Measurements from ENCODE around the gene BRINP2. TPM values are rescaled to one million over a fixed set of nuclear protein-coding genes. Genes with fewer than 3 reads are reported as not detected.

Gene BRINP2
- polyA plus RNA-seq, 3 donors, result not detected

DNA sequence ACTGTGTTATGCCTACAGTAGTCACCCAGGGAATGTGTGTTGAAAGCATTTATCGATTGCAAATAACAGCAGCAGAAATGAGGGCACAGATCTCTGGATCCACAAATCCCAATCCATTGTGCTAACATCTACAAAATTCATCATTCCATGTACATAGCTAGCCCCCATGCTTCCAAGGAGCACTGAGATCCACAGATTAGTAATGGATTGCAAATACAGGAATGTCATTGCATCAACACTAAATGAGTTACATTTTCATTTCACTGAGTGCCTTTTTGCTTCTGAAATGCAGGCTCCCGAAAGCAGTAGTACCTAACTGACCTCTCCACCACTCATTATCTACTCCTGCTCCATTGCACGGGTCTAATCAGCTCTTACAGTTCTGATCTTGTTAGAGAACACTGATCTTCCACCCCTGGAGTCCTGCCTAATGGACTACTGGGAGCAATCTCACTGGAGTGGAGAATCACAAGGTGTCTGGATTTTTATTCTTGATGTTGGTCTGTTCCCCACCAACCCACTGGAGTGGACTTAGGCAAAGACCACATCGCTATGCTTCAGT lies 36.7 kb upstream of the BRINP2 start:
- no peak overlapping the region for H3K4me3 ChIP-seq (replicated peaks in 1 of 3; ENCODE audit: low read depth in 2 of 3, low read length in 3 of 3)
- WGBS (ENCODE audit: insufficient coverage), result no CpG with 5 or more reads among the region's 4 CpGs
- H4K20me1 ChIP-seq (ENCODE audit: insufficient read depth, low read length), result no peaks in the 10 kb centered on the region
- H3K4me2 ChIP-seq (replicated peaks; ENCODE audit: extremely low read depth, low read length, poor library complexity, severe bottlenecking), result no peak overlapping the region
- H3K36me3 ChIP-seq (replicated peaks in 1 of 2; ENCODE audit: control insufficient read depth in 1 of 2, insufficient read depth in 2 of 2, low read length in 2 of 2), result no peaks in the 10 kb centered on the region
- Mint-ChIP-seq H3K9me3 (peaks cover 0 to 6% (median 0%) of the 10 kb centered on the region in 7 donors), H3K4me3 (no peak overlapping the region), H3K36me3 (no peaks in the 10 kb centered on the region), H3K27me3 (ENCODE audit: low read depth in 3 of 3) (no peaks in the 10 kb centered on the region), H3K27ac (no peak overlapping the region), H3K4me1 (no peaks in the 10 kb centered on the region)
- H3K9ac ChIP-seq (ENCODE audit: insufficient read depth, low read length, poor library complexity, severe bottlenecking), result no peak overlapping the region
- intact Hi-C loops (cut with micrococcal nuclease), result no loop called here
- no peaks in the 10 kb centered on the region for H3K9me3 ChIP-seq (replicated peaks in 1 of 2; ENCODE audit: control insufficient read depth in 1 of 2, insufficient read depth in 1 of 2, low read length in 2 of 2)
- no peaks in the 10 kb centered on the region for H3K4me1 ChIP-seq (ENCODE audit: control insufficient read depth in 1 of 2, insufficient read depth in 2 of 2, low read length in 2 of 2)
- H3K27ac ChIP-seq (ENCODE audit: low read depth in 1 of 2, low read length in 2 of 2), result no peak overlapping the region
- H2AFZ ChIP-seq (ENCODE audit: insufficient read depth, low read depth, low read length, poor library complexity, severe bottlenecking), result no peak overlapping the region
- no peak for DNase-seq
- H3K27me3 ChIP-seq (ENCODE audit: control insufficient read depth in 2 of 2, insufficient read depth in 2 of 2, low read length in 2 of 2), result no peaks in the 10 kb centered on the region
- TF ChIP-seq, protein P1, sequence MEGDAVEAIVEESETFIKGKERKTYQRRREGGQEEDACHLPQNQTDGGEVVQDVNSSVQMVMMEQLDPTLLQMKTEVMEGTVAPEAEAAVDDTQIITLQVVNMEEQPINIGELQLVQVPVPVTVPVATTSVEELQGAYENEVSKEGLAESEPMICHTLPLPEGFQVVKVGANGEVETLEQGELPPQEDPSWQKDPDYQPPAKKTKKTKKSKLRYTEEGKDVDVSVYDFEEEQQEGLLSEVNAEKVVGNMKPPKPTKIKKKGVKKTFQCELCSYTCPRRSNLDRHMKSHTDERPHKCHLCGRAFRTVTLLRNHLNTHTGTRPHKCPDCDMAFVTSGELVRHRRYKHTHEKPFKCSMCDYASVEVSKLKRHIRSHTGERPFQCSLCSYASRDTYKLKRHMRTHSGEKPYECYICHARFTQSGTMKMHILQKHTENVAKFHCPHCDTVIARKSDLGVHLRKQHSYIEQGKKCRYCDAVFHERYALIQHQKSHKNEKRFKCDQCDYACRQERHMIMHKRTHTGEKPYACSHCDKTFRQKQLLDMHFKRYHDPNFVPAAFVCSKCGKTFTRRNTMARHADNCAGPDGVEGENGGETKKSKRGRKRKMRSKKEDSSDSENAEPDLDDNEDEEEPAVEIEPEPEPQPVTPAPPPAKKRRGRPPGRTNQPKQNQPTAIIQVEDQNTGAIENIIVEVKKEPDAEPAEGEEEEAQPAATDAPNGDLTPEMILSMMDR (IDR thresholded peaks at IDR 0.05), result no peak
- H3K79me2 ChIP-seq (ENCODE audit: insufficient read depth, low read length), result no peaks in the 10 kb centered on the region

DNA sequence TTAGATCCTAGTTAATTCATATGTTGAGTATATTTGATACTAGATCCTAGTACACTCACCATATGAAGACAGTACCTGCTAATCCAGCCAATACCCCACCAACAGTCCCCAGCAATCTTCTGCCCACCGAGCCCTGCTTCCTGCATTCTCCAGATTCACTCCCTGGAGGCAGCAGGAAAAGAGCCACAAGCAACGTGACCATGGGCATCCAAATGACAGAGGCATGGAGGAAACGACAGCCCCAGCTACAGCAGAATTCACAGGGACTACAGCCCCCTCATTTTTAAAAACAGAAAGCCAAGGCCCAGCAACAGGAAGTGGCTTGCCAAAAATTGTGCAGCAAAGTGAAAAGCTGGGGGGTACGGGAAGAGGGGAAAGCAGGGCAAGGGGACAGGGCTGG lies 35.5 kb upstream of the BRINP2 start:
- 25% methylated on average over 2 of the region's 4 CpGs for WGBS (ENCODE audit: insufficient coverage)
- Histone ChIP-seq H3K4me2 (replicated peaks; ENCODE audit: extremely low read depth, low read length, poor library complexity, severe bottlenecking) (no peak overlapping the region), H2AFZ (ENCODE audit: insufficient read depth, low read depth, low read length, poor library complexity, severe bottlenecking) (no peak overlapping the region), H3K9ac (ENCODE audit: insufficient read depth, low read length, poor library complexity, severe bottlenecking) (no peak overlapping the region), H3K79me2 (ENCODE audit: insufficient read depth, low read length) (no peaks in the 10 kb centered on the region), H3K4me3 (replicated peaks in 1 of 3; ENCODE audit: low read depth in 2 of 3, low read length in 3 of 3) (no peak overlapping the region), H3K27me3 (ENCODE audit: control insufficient read depth in 2 of 2, insufficient read depth in 2 of 2, low read length in 2 of 2) (no peaks in the 10 kb centered on the region), H4K20me1 (ENCODE audit: insufficient read depth, low read length) (no peaks in the 10 kb centered on the region), H3K27ac (ENCODE audit: low read depth in 1 of 2, low read length in 2 of 2) (no peak overlapping the region), H3K9me3 (replicated peaks in 1 of 2; ENCODE audit: control insufficient read depth in 1 of 2, insufficient read depth in 1 of 2, low read length in 2 of 2) (no peaks in the 10 kb centered on the region), H3K36me3 (replicated peaks in 1 of 2; ENCODE audit: control insufficient read depth in 1 of 2, insufficient read depth in 2 of 2, low read length in 2 of 2) (no peaks in the 10 kb centered on the region), H3K4me1 (ENCODE audit: control insufficient read depth in 1 of 2, insufficient read depth in 2 of 2, low read length in 2 of 2) (no peaks in the 10 kb centered on the region)
- TF ChIP-seq, protein P1 (IDR thresholded peaks at IDR 0.05), result no peak
- H3K27ac Mint-ChIP-seq, result no peak overlapping the region
- no peak for DNase-seq
- H3K9me3 Mint-ChIP-seq, result peaks cover 0 to 4% (median 0%) of the 10 kb centered on the region in 7 donors
- H3K4me3 Mint-ChIP-seq, result no peak overlapping the region
- no peaks in the 10 kb centered on the region for H3K36me3 Mint-ChIP-seq
- H3K4me1 Mint-ChIP-seq, result no peaks in the 10 kb centered on the region
- intact Hi-C loops (cut with micrococcal nuclease), result no loop called here
- H3K27me3 Mint-ChIP-seq (ENCODE audit: low read depth in 3 of 3), result no peaks in the 10 kb centered on the region

All from CD14-positive monocyte (primary cell).